Endothelial cell of umbilical vein (primary cell): ENCODE measurements around the gene EIF2B2. TPM values are rescaled to one million over a fixed set of nuclear protein-coding genes. Genes with fewer than 3 reads are reported as not detected.

Experiments used
- BruUV-seq: library from RNA; stranded (reverse); fragments of 400-500 nt; replicated peaks from 2 replicates; lab custom pipeline; 2021; lab: Mats Ljungman, UMichigan
- CTCF ChIA-PET: fragments of 300-600, 350-600 bp; sonication (Branson Sonifier 250); formaldehyde crosslinking; loops from one replicate; lab custom pipeline; 2021; ENCODE audit warnings: antibody characterized with exemption, inconsistent platforms; lab: Charles Lee
- POLR2A ChIA-PET: fragments of 300-600, 350-600 bp; sonication (Branson Sonifier 250); formaldehyde crosslinking; loops from one replicate; lab custom pipeline; 2021; ENCODE audit warnings: antibody characterized with exemption, inconsistent platforms; lab: Charles Lee
- DNase-seq: peaks from one replicate; pipeline ENCODE4 v3.0.0-alpha.2; 2011; ENCODE audit warnings: low read depth, low spot score
- FAIRE-seq: peaks from 2 replicates; lab custom pipeline; 2011; peaks lifted over from hg19 to GRCh38; lab: Jason Lieb, UNC
- H2AFZ ChIP-seq: 2 replicates; pipeline ENCODE4 v1.6.0; 2012; ENCODE audit warnings: low read depth, low read length, control low read depth, inconsistent platforms
- H3K27ac ChIP-seq: 2 replicates; pipeline ENCODE4 v1.5.1; 2011; ENCODE audit warnings: low read depth, mild to moderate bottlenecking, control low read depth, low read length, moderate library complexity; ENCODE audit not compliant: insufficient read depth
- H3K27me3 ChIP-seq, 2 experiments: 2 replicates each; pipeline versions ENCODE4 v1.6.0 to v1.6.1; 2011; ENCODE audit warnings: low read length in 2 of 2, mixed read lengths in 1 of 2; ENCODE audit not compliant: control insufficient read depth in 2 of 2, insufficient read depth in 2 of 2
- H3K36me3 ChIP-seq, 2 experiments: 2 replicates in 1 of 2; 3 replicates in 1 of 2; pipeline ENCODE4 v1.5.1; 2011; ENCODE audit warnings: low read length in 2 of 2, mild to moderate bottlenecking in 1 of 2, moderate library complexity in 1 of 2; ENCODE audit not compliant: control insufficient read depth in 2 of 2, insufficient read depth in 2 of 2; ENCODE audit errors: extremely low read depth in 1 of 2
- H3K4me1 ChIP-seq: 3 replicates; pipeline ENCODE4 v1.5.1; 2011; ENCODE audit warnings: mild to moderate bottlenecking, low read length; ENCODE audit not compliant: control insufficient read depth, insufficient read depth; ENCODE audit errors: extremely low read depth
- H3K4me2 ChIP-seq: 2 replicates; pipeline ENCODE4 v1.6.1; 2011; ENCODE audit warnings: low read length, control low read depth, mixed read lengths; ENCODE audit not compliant: insufficient read depth
- H3K4me3 ChIP-seq, 3 experiments: fragments of 200-600 bp in 1 of 3; sonication (generic), shearing (Covaris generic) in 1 of 3; replicated peaks in 1 of 3; 2 replicates each; pipeline ENCODE4 v1.5.1; 2011 to 2016; ENCODE audit warnings: control low read depth in 3 of 3, low read length in 3 of 3, mild to moderate bottlenecking in 2 of 3, inconsistent platforms in 1 of 3, low read depth in 1 of 3, moderate library complexity in 1 of 3; ENCODE audit not compliant: insufficient read depth in 1 of 3
- H3K79me2 ChIP-seq: 2 replicates; pipeline ENCODE4 v1.6.0; 2012; ENCODE audit warnings: low read length, inconsistent platforms; ENCODE audit not compliant: control insufficient read depth, insufficient read depth
- H3K9ac ChIP-seq: replicated peaks from 2 replicates; pipeline ENCODE3; 2011; ENCODE audit warnings: low read length, control low read depth; ENCODE audit not compliant: insufficient read depth; ENCODE audit errors: extremely low read depth
- H3K9me1 ChIP-seq: replicated peaks from 3 replicates; pipeline ENCODE4 v1.6.0; 2011; ENCODE audit warnings: mild to moderate bottlenecking, low read length; ENCODE audit not compliant: control insufficient read depth, insufficient read depth; ENCODE audit errors: extremely low read depth
- H3K9me3 ChIP-seq: replicated peaks from 2 replicates; pipeline ENCODE4 v1.5.1; 2012; ENCODE audit warnings: low read length, inconsistent platforms; ENCODE audit not compliant: control insufficient read depth, insufficient read depth
- H4K20me1 ChIP-seq: replicated peaks from 2 replicates; pipeline ENCODE3; 2011; ENCODE audit warnings: mild to moderate bottlenecking, low read length; ENCODE audit not compliant: control insufficient read depth, insufficient read depth; ENCODE audit errors: extremely low read depth
- EZH2 ChIP-seq: IDR thresholded peaks from 2 replicates; pipeline ENCODE4 v1.6.1; 2012; ENCODE audit warnings: borderline replicate concordance, low read depth, mild to moderate bottlenecking, moderate library complexity, low read length, inconsistent platforms; ENCODE audit not compliant: severe bottlenecking
- FOS ChIP-seq: IDR thresholded peaks from 2 replicates; pipeline ENCODE4 v1.6.1; 2011; ENCODE audit warnings: mild to moderate bottlenecking, low read length, moderate library complexity, borderline replicate concordance; ENCODE audit not compliant: insufficient read depth
- GATA2 ChIP-seq: IDR thresholded peaks from 2 replicates; pipeline ENCODE4 v1.7.0; 2011; ENCODE audit warnings: low read depth, mild to moderate bottlenecking, moderate library complexity, mixed read lengths, low read length; ENCODE audit not compliant: insufficient read length, insufficient read depth
- JUN ChIP-seq: IDR thresholded peaks from 2 replicates; pipeline ENCODE4 v1.6.1; 2011; ENCODE audit warnings: borderline replicate concordance, low read depth; ENCODE audit not compliant: insufficient read length, insufficient read depth
- MYC ChIP-seq: IDR thresholded peaks from one replicate; pipeline ENCODE4 v1.6.1; 2011; ENCODE audit warnings: mild to moderate bottlenecking, low read depth, low read length
- POLR2A ChIP-seq: IDR thresholded peaks from 2 replicates; pipeline ENCODE4 v1.6.1; 2012; ENCODE audit warnings: low read depth, mild to moderate bottlenecking, control low read depth, low read length
- POLR2AphosphoS5 ChIP-seq: IDR thresholded peaks from 2 replicates; pipeline ENCODE4 v1.6.1; 2012; ENCODE audit warnings: low read depth, mild to moderate bottlenecking, control low read depth, low read length, moderate library complexity; ENCODE audit not compliant: insufficient read depth
- dilution Hi-C: fragments of 300-500 bp; cut with MboI; formaldehyde crosslinking; loops from one replicate; pipeline ENCODE4 v1.15.0; 2019; ENCODE audit warnings: low sequenced_read_pairs; ENCODE audit not compliant: extremely low pct_ligation_motif_present
- intact Hi-C: fragments of 100-400 bp; cut with micrococcal nuclease; formaldehyde crosslinking; loops from one replicate; pipeline ENCODE4 v1.10.0; 2022
- polyA plus RNA-seq, 4 experiments: library from polyadenylated mRNA; depleted of rRNA in 3 of 4; stranded (reverse) in 3 of 4; unstranded in 1 of 4; fragments of >200 nt; gene quantifications; 2 replicates each; pipeline versions ENCODE4 v1.2.1 to v1.2.3, GENCODE V29; 2011 to 2012; ENCODE audit warnings: missing spikeins in 1 of 4
- total RNA-seq: library from RNA; stranded (reverse); gene quantifications from 2 replicates; pipeline ENCODE4 v1.2.3, GENCODE V29; 2021
- TF ChIP-seq, protein P1 (sequence below): IDR thresholded peaks from 2 replicates; pipeline ENCODE4 v1.6.1; 2011; ENCODE audit not compliant: insufficient read depth, insufficient read length
- TF ChIP-seq, protein P2 (sequence below), 2 donors: IDR thresholded peaks; 1 replicate in 1 of 2; 2 replicates in 1 of 2; pipeline ENCODE4 v1.5.1; 2011; ENCODE audit warnings: low read length in 2 of 2, mild to moderate bottlenecking in 2 of 2, moderate library complexity in 2 of 2, control low read depth in 1 of 2, inconsistent platforms in 1 of 2, low read depth in 1 of 2; ENCODE audit not compliant: insufficient read depth in 1 of 2; ENCODE audit errors: extremely low read depth in 1 of 2

EIF2B2 gene
- total and polyA plus RNA-seq, 2 donors (not counting 3 experiments of a cell fraction or from before 2014, with no cell fraction given) = 97.0 to 143 TPM

DNA sequence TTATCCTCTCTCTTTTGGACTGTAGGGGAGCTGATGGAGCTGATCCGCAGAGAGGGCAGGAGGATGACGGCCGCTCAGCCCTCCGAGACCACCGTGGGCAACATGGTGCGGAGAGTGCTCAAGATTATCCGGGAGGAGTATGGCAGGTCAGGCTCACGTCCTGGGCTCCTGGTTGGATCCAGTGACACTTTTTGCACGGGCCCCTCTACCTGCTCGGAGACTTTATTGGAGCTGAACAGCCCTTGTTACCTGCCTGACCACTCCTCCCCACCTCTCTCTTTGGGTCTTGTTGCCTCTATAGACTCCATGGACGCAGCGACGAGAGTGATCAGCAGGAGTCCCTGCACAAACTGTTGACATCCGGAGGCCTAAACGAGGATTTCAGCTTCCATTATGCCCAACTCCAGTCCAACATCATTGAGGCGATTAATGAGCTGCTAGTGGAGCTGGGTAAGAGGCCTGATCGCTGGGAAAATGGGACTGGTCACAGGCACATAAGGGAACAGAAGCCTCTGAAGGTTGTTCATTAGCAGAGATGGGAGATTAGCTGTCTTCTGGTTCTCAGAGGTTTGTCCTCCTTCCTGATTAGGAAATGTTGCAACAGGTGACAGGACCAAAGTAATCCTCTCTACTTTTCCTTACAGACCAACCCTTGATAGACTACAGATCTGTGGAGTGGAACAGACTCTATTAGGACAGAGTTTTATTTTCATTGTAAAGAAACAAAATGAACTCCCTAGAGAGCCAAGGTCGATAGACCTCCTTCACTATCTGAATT, 718 bp downstream of the EIF2B2 start:
- Histone ChIP-seq H3K4me2 (peak overlapping the region; percentile 90), H3K27ac (peak overlapping the region; percentile 64), H3K9me1 (no peaks in the 10 kb centered on the region), H3K4me1 (peaks cover 26% of the 10 kb centered on the region), H3K9me3 (no peaks in the 10 kb centered on the region), H3K79me2 (peaks cover 37% of the 10 kb centered on the region), H3K36me3 (peaks cover 13 to 16% of the 10 kb centered on the region in 2 experiments), H3K27me3 (no peaks in the 10 kb centered on the region), H3K9ac (peak overlapping the region; percentile 74), H3K4me3 (peak overlapping the region; percentile 43 to 76 (median 59)), H2AFZ (no peak overlapping the region), H4K20me1 (no peaks in the 10 kb centered on the region)
- peak; percentile 42 for DNase-seq
- TSS peak; percentile 50 for BruUV-seq
- ChIA-PET POLR2A (interaction anchor here (1.0 to 1.8 kb wide), 5 partner anchors 8 to 54 kb away, joined by 3 to 7 read pairs (median 3); partner anchors contain the start of gene PGF), CTCF (interaction anchor here (0.8 to 2.6 kb wide), 17 partner anchors 8 to 97 kb away, joined by 3 to 23 read pairs (median 3); partner anchors contain the start of genes ACYP1, PGF, RPS6KL1 and ZC2HC1C)
- dilution Hi-C loops (no loop called here), intact Hi-C loops (loop anchor here (1.0 to 5.0 kb wide), 5 partner anchors 8 to 64 kb away; partner anchors contain the start of genes PGF and ZC2HC1C)
- peak; percentile 77 for FAIRE-seq
- no peak for TF ChIP-seq JUN
- TF ChIP-seq POLR2A = peak; percentile 60
- TF ChIP-seq, protein P1, sequence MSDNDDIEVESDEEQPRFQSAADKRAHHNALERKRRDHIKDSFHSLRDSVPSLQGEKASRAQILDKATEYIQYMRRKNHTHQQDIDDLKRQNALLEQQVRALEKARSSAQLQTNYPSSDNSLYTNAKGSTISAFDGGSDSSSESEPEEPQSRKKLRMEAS = no peak

DNA sequence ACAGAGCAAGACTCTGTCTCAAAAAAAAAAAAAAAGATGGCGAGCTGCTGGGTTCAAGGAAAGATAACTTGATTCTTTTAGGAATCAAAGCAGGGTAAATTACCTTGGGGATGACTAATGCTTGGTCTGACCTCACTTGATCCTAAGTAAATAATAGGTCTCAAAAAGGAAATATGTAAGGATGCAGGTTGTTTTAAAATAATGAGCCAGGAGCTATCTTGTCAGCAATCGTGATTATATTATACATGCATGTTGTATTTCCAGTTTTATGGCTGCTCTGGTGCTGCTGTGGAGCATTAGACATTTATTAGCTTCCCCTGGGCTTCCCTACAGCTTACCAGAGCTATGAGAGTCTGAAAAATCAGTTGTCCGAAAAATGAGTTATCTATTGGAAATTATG, 2.6 kb downstream of the EIF2B2 start:
- Histone ChIP-seq H3K9me3 (no peaks in the 10 kb centered on the region), H3K9ac (no peak overlapping the region), H2AFZ (no peak overlapping the region), H3K4me3 (no peak overlapping the region), H3K4me1 (peaks cover 26% of the 10 kb centered on the region), H3K9me1 (no peaks in the 10 kb centered on the region), H3K79me2 (peaks cover 37% of the 10 kb centered on the region), H4K20me1 (no peaks in the 10 kb centered on the region), H3K36me3 (peaks cover 19 to 25% of the 10 kb centered on the region in 2 experiments), H3K4me2 (no peak overlapping the region), H3K27ac (no peak overlapping the region), H3K27me3 (no peaks in the 10 kb centered on the region)
- POLR2A ChIA-PET = no interaction called here
- intact Hi-C loops (no loop called here), dilution Hi-C loops (no loop called here)
- no peak for FAIRE-seq
- no peak for DNase-seq
- TF ChIP-seq POLR2AphosphoS5 = no peak
- peak; percentile 6 for TF ChIP-seq FOS
- TF ChIP-seq, protein P1 = no peak
- no peak for TF ChIP-seq MYC
- TF ChIP-seq GATA2 = no peak
- TF ChIP-seq, protein P2, sequence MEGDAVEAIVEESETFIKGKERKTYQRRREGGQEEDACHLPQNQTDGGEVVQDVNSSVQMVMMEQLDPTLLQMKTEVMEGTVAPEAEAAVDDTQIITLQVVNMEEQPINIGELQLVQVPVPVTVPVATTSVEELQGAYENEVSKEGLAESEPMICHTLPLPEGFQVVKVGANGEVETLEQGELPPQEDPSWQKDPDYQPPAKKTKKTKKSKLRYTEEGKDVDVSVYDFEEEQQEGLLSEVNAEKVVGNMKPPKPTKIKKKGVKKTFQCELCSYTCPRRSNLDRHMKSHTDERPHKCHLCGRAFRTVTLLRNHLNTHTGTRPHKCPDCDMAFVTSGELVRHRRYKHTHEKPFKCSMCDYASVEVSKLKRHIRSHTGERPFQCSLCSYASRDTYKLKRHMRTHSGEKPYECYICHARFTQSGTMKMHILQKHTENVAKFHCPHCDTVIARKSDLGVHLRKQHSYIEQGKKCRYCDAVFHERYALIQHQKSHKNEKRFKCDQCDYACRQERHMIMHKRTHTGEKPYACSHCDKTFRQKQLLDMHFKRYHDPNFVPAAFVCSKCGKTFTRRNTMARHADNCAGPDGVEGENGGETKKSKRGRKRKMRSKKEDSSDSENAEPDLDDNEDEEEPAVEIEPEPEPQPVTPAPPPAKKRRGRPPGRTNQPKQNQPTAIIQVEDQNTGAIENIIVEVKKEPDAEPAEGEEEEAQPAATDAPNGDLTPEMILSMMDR (IDR thresholded peaks at IDR 0.05; ENCODE audit: extremely low read depth in 1 of 2, insufficient read depth in 1 of 2, low read depth in 1 of 2, low read length in 2 of 2) = no peak
- TF ChIP-seq EZH2 = no peak
- no peak for TF ChIP-seq JUN
- no peak for TF ChIP-seq POLR2A
- BruUV-seq = no TSS peak
- CTCF ChIA-PET = interaction anchor here (1.1 to 2.1 kb wide), 3 partner anchors 13 to 83 kb away, joined by 3 to 10 read pairs (median 7); no protein-coding TSS in a partner anchor
